ENCODE measurements around the gene NLRC3. TPM values are rescaled to one million over a fixed set of nuclear protein-coding genes. Genes with fewer than 3 reads are reported as not detected.

NLRC3 gene
- total RNA-seq, 1 experiment from 2014 or later = 22.4 TPM

- no peak overlapping the region for H3K9ac ChIP-seq (ENCODE audit: low read length)
- no peak overlapping the region for H2AFZ ChIP-seq (ENCODE audit: low read length)
- no peak overlapping the region for H3K4me2 ChIP-seq (ENCODE audit: low read depth, low read length, poor library complexity, severe bottlenecking)
These were observed 19.1 kb upstream of the NLRC3 start for GRCh38 chr16:3596101-3596861.

GRCh38 chr16:3595521-3596021, 18.4 kb upstream of the NLRC3 start:
- H3K9ac ChIP-seq (ENCODE audit: low read length) = no peak overlapping the region
- no peak overlapping the region for H3K4me2 ChIP-seq (ENCODE audit: low read depth, low read length, poor library complexity, severe bottlenecking)
- H3K9me2 ChIP-seq (replicated peaks; ENCODE audit: insufficient read depth, low read length) = no peaks in the 10 kb centered on the region
- H4K20me1 ChIP-seq (ENCODE audit: insufficient read depth, low read depth, low read length) = no peaks in the 10 kb centered on the region
- H3K36me3 ChIP-seq (ENCODE audit: insufficient read depth, low read length) = no peaks in the 10 kb centered on the region; the same call in 1 of the 2 replicates
- no peak overlapping the region for H3K4me3 ChIP-seq (ENCODE audit: low read length)
- H3K27me3 ChIP-seq (ENCODE audit: low read length) = no peaks in the 10 kb centered on the region
- no peak for DNase-seq
- H3K79me2 ChIP-seq (ENCODE audit: low read length) = no peaks in the 10 kb centered on the region
- no peak overlapping the region for H3K27ac ChIP-seq (ENCODE audit: low read length)
- no peak overlapping the region for H2AFZ ChIP-seq (ENCODE audit: low read length)
- no peaks in the 10 kb centered on the region for H3K9me3 ChIP-seq (ENCODE audit: low read length)
- no peaks in the 10 kb centered on the region for H3K4me1 ChIP-seq (ENCODE audit: low read length)

More at GRCh38 chr16:3596101-3596861, 19.1 kb upstream of the NLRC3 start:
- no peaks in the 10 kb centered on the region for H3K4me1 ChIP-seq (ENCODE audit: low read length)
- no peaks in the 10 kb centered on the region for H3K79me2 ChIP-seq (ENCODE audit: low read length)
- H3K27ac ChIP-seq (ENCODE audit: low read length) = no peak overlapping the region
- H3K9me2 ChIP-seq (replicated peaks; ENCODE audit: insufficient read depth, low read length) = no peaks in the 10 kb centered on the region
- no peak overlapping the region for H3K4me3 ChIP-seq (ENCODE audit: low read length)
- no peaks in the 10 kb centered on the region for H4K20me1 ChIP-seq (ENCODE audit: insufficient read depth, low read depth, low read length)
- H3K36me3 ChIP-seq (ENCODE audit: insufficient read depth, low read length) = peaks cover 5% of the 10 kb centered on the region
- no peaks in the 10 kb centered on the region for H3K9me3 ChIP-seq (ENCODE audit: low read length)
- no peak for DNase-seq
- no peaks in the 10 kb centered on the region for H3K27me3 ChIP-seq (ENCODE audit: low read length)

GRCh38 chr16:3595110-3595486, 17.9 kb upstream of the NLRC3 start:
- peaks cover 4% of the 10 kb centered on the region; the same call in 1 of the 2 replicates for H3K36me3 ChIP-seq (ENCODE audit: insufficient read depth, low read length)
- no peak overlapping the region for H3K4me3 ChIP-seq (ENCODE audit: low read length)
- H3K27ac ChIP-seq (ENCODE audit: low read length) = no peak overlapping the region
- no peak overlapping the region for H3K4me2 ChIP-seq (ENCODE audit: low read depth, low read length, poor library complexity, severe bottlenecking)
- no peak for DNase-seq
- no peaks in the 10 kb centered on the region for H3K9me3 ChIP-seq (ENCODE audit: low read length)
- H3K79me2 ChIP-seq (ENCODE audit: low read length) = no peaks in the 10 kb centered on the region
- H3K9ac ChIP-seq (ENCODE audit: low read length) = no peak overlapping the region
- H4K20me1 ChIP-seq (ENCODE audit: insufficient read depth, low read depth, low read length) = no peaks in the 10 kb centered on the region
- no peaks in the 10 kb centered on the region for H3K27me3 ChIP-seq (ENCODE audit: low read length)
- no peaks in the 10 kb centered on the region for H3K9me2 ChIP-seq (replicated peaks; ENCODE audit: insufficient read depth, low read length)
- H2AFZ ChIP-seq (ENCODE audit: low read length) = no peak overlapping the region
- no peaks in the 10 kb centered on the region for H3K4me1 ChIP-seq (ENCODE audit: low read length)

- no peak overlapping the region for H3K9ac ChIP-seq (ENCODE audit: low read length)
- no peaks in the 10 kb centered on the region for H3K27me3 ChIP-seq (ENCODE audit: low read length)
- no peak overlapping the region for H3K4me3 ChIP-seq (ENCODE audit: low read length)
- H3K9me3 ChIP-seq (ENCODE audit: low read length) = no peaks in the 10 kb centered on the region
- H2AFZ ChIP-seq (ENCODE audit: low read length) = no peak overlapping the region
- H3K9me2 ChIP-seq (replicated peaks; ENCODE audit: insufficient read depth, low read length) = no peaks in the 10 kb centered on the region
- DNase-seq = no peak
- peaks cover 10% of the 10 kb centered on the region for H3K36me3 ChIP-seq (ENCODE audit: insufficient read depth, low read length)
- H3K4me1 ChIP-seq (ENCODE audit: low read length) = no peaks in the 10 kb centered on the region
- H4K20me1 ChIP-seq (ENCODE audit: insufficient read depth, low read depth, low read length) = no peaks in the 10 kb centered on the region
- H3K4me2 ChIP-seq (ENCODE audit: low read depth, low read length, poor library complexity, severe bottlenecking) = no peak overlapping the region
- H3K27ac ChIP-seq (ENCODE audit: low read length) = no peak overlapping the region
- no peaks in the 10 kb centered on the region for H3K79me2 ChIP-seq (ENCODE audit: low read length)
These were observed 17.3 kb upstream of the NLRC3 start for GRCh38 chr16:3594316-3595109.

- no peak overlapping the region for H3K4me3 ChIP-seq (ENCODE audit: low read length)
- no peak for DNase-seq
- H3K4me1 ChIP-seq (ENCODE audit: low read length) = peaks cover 16% of the 10 kb centered on the region
- H3K27ac ChIP-seq (ENCODE audit: low read length) = no peak overlapping the region
- peaks cover 24% of the 10 kb centered on the region for H3K36me3 ChIP-seq (ENCODE audit: insufficient read depth, low read length)
- no peaks in the 10 kb centered on the region for H3K9me2 ChIP-seq (replicated peaks; ENCODE audit: insufficient read depth, low read length)
- no peaks in the 10 kb centered on the region for H3K9me3 ChIP-seq (ENCODE audit: low read length)
- H3K4me2 ChIP-seq (ENCODE audit: low read depth, low read length, poor library complexity, severe bottlenecking) = no peak overlapping the region
- H4K20me1 ChIP-seq (ENCODE audit: insufficient read depth, low read depth, low read length) = no peaks in the 10 kb centered on the region
- H3K27me3 ChIP-seq (ENCODE audit: low read length) = no peaks in the 10 kb centered on the region
- H3K79me2 ChIP-seq (ENCODE audit: low read length) = no peaks in the 10 kb centered on the region
- H2AFZ ChIP-seq (ENCODE audit: low read length) = no peak overlapping the region
- no peak overlapping the region for H3K9ac ChIP-seq (ENCODE audit: low read length)
These were observed 15.4 kb upstream of the NLRC3 start for GRCh38 chr16:3592559-3592958.

GRCh38 chr16:3591991-3592390, 14.8 kb upstream of the NLRC3 start:
- H3K4me3 ChIP-seq (ENCODE audit: low read length) = no peak overlapping the region
- H2AFZ ChIP-seq (ENCODE audit: low read length) = no peak overlapping the region
- H3K4me1 ChIP-seq (ENCODE audit: low read length) = peaks cover 22% of the 10 kb centered on the region
- no peaks in the 10 kb centered on the region for H3K27me3 ChIP-seq (ENCODE audit: low read length)
- no peaks in the 10 kb centered on the region for H4K20me1 ChIP-seq (ENCODE audit: insufficient read depth, low read depth, low read length)
- no peaks in the 10 kb centered on the region for H3K79me2 ChIP-seq (ENCODE audit: low read length)
- no peaks in the 10 kb centered on the region for H3K9me2 ChIP-seq (replicated peaks; ENCODE audit: insufficient read depth, low read length)
- peaks cover 24% of the 10 kb centered on the region for H3K36me3 ChIP-seq (ENCODE audit: insufficient read depth, low read length)
- no peak for DNase-seq
- H3K9me3 ChIP-seq (ENCODE audit: low read length) = no peaks in the 10 kb centered on the region
- H3K27ac ChIP-seq (ENCODE audit: low read length) = no peak overlapping the region
- H3K9ac ChIP-seq (ENCODE audit: low read length) = no peak overlapping the region
- no peak overlapping the region for H3K4me2 ChIP-seq (ENCODE audit: low read depth, low read length, poor library complexity, severe bottlenecking)

GRCh38 chr16:3591436-3591803, 14.2 kb upstream of the NLRC3 start:
- Histone ChIP-seq H3K79me2 (ENCODE audit: low read length) (no peaks in the 10 kb centered on the region), H3K4me3 (ENCODE audit: low read length) (no peak overlapping the region), H3K4me1 (ENCODE audit: low read length) (peaks cover 27% of the 10 kb centered on the region), H3K9me3 (ENCODE audit: low read length) (no peaks in the 10 kb centered on the region), H3K4me2 (ENCODE audit: low read depth, low read length, poor library complexity, severe bottlenecking) (no peak overlapping the region), H3K9ac (ENCODE audit: low read length) (no peak overlapping the region), H2AFZ (ENCODE audit: low read length) (no peak overlapping the region), H3K27ac (ENCODE audit: low read length) (no peak overlapping the region), H3K9me2 (replicated peaks; ENCODE audit: insufficient read depth, low read length) (no peaks in the 10 kb centered on the region), H3K27me3 (ENCODE audit: low read length) (no peaks in the 10 kb centered on the region), H3K36me3 (ENCODE audit: insufficient read depth, low read length) (peaks cover 24% of the 10 kb centered on the region), H4K20me1 (ENCODE audit: insufficient read depth, low read depth, low read length) (no peaks in the 10 kb centered on the region)
- DNase-seq = no peak

GRCh38 chr16:3590736-3591435, 13.7 kb upstream of the NLRC3 start:
- peaks cover 29% of the 10 kb centered on the region for H3K36me3 ChIP-seq (ENCODE audit: insufficient read depth, low read length)
- no peak for DNase-seq

More at GRCh38 chr16:3590736-3591435, 13.7 kb upstream of the NLRC3 start:
- no peak overlapping the region for H2AFZ ChIP-seq (ENCODE audit: low read length)
- no peaks in the 10 kb centered on the region for H4K20me1 ChIP-seq (ENCODE audit: insufficient read depth, low read depth, low read length)
- H3K9ac ChIP-seq (ENCODE audit: low read length) = no peak overlapping the region
- H3K4me1 ChIP-seq (ENCODE audit: low read length) = peaks cover 31% of the 10 kb centered on the region
- H3K9me2 ChIP-seq (replicated peaks; ENCODE audit: insufficient read depth, low read length) = no peaks in the 10 kb centered on the region
- no peak overlapping the region for H3K4me3 ChIP-seq (ENCODE audit: low read length)
- no peaks in the 10 kb centered on the region for H3K9me3 ChIP-seq (ENCODE audit: low read length)
- H3K79me2 ChIP-seq (ENCODE audit: low read length) = peaks cover 5% of the 10 kb centered on the region; the same call in 1 of the 2 replicates
- H3K27ac ChIP-seq (ENCODE audit: low read length) = no peak overlapping the region
- no peaks in the 10 kb centered on the region for H3K27me3 ChIP-seq (ENCODE audit: low read length)
- H3K4me2 ChIP-seq (ENCODE audit: low read depth, low read length, poor library complexity, severe bottlenecking) = no peak overlapping the region

All from Karpas-422 (cell line).